ENCODE data around the gene SMG5. TPM values are rescaled to one million over a fixed set of nuclear protein-coding genes. Genes with fewer than 3 reads are reported as not detected.

SMG5 gene
- total and polyA plus RNA-seq, 2 experiments from 2014 or later, result 54.9 to 65.9 TPM

GRCh38 chr1:156229809-156230472 is 52.7 kb downstream of the SMG5 start:
- no peaks in the 10 kb centered on the region for H3K4me1 ChIP-seq (ENCODE audit: insufficient read depth)
- no peak overlapping the region for H3K4me3 ChIP-seq
- no peaks in the 10 kb centered on the region for H4K20me1 ChIP-seq (ENCODE audit: insufficient read depth, poor library complexity, severe bottlenecking)
- WGBS (ENCODE audit: low lambda C conversion rate, missing lambda C conversion rate), result 94% methylated on average over 11 of the region's 11 CpGs
- no peaks in the 10 kb centered on the region for H3K27me3 ChIP-seq
- peaks cover 3% of the 10 kb centered on the region for H3K79me2 ChIP-seq
- H2AFZ ChIP-seq, result no peak overlapping the region
- TF ChIP-seq EZH2phosphoT487 (IDR thresholded peaks at IDR 0.05; ENCODE audit: low read depth, severe bottlenecking, unreplicated experiment) (no peak), EZH2 (IDR thresholded peaks at IDR 0.05; ENCODE audit: borderline replicate concordance) (no peak)
- TF ChIP-seq, protein P1, sequence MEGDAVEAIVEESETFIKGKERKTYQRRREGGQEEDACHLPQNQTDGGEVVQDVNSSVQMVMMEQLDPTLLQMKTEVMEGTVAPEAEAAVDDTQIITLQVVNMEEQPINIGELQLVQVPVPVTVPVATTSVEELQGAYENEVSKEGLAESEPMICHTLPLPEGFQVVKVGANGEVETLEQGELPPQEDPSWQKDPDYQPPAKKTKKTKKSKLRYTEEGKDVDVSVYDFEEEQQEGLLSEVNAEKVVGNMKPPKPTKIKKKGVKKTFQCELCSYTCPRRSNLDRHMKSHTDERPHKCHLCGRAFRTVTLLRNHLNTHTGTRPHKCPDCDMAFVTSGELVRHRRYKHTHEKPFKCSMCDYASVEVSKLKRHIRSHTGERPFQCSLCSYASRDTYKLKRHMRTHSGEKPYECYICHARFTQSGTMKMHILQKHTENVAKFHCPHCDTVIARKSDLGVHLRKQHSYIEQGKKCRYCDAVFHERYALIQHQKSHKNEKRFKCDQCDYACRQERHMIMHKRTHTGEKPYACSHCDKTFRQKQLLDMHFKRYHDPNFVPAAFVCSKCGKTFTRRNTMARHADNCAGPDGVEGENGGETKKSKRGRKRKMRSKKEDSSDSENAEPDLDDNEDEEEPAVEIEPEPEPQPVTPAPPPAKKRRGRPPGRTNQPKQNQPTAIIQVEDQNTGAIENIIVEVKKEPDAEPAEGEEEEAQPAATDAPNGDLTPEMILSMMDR (IDR thresholded peaks at IDR 0.05; ENCODE audit: poor library complexity), result no peak
- H3K27ac ChIP-seq, result no peak overlapping the region
- no peak overlapping the region for H3K4me2 ChIP-seq
- no peaks in the 10 kb centered on the region for H3K9me2 ChIP-seq (replicated peaks; ENCODE audit: insufficient read depth)
- H3K36me3 ChIP-seq (replicated peaks; ENCODE audit: insufficient read depth, low read depth), result no peaks in the 10 kb centered on the region
- DNase-seq (ENCODE audit: low spot score), result no peak
- no peaks in the 10 kb centered on the region for H3K9me3 ChIP-seq (ENCODE audit: low read depth)

DNA sequence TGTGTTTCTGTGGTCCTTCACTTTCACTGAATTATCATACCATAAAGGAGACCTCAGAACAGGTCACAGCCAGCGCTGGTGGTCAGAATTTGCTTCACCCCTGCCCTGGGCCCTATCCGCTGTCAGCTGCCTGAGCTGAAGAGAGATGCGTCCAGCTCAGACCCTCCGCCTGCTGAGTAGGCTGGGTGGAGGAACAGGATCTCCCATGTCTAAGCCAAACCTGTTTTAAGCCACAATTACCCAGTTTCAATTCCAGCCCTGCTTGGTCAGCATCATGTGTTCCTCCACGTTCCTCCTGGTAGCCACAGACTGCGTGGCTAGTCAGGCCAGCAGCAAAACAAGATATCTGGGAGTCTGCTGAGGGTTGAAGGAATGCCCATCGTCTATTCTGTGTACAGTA is 54.1 kb downstream of the SMG5 start:
- H3K36me3 ChIP-seq (replicated peaks; ENCODE audit: insufficient read depth, low read depth), result no peaks in the 10 kb centered on the region
- H3K4me1 ChIP-seq (ENCODE audit: insufficient read depth), result no peaks in the 10 kb centered on the region
- no peak overlapping the region for H3K4me2 ChIP-seq
- no peaks in the 10 kb centered on the region for H4K20me1 ChIP-seq (ENCODE audit: insufficient read depth, poor library complexity, severe bottlenecking)
- no peak overlapping the region for H3K4me3 ChIP-seq
- TF ChIP-seq, protein P1 (IDR thresholded peaks at IDR 0.05; ENCODE audit: poor library complexity), result no peak
- TF ChIP-seq EZH2 (IDR thresholded peaks at IDR 0.05; ENCODE audit: borderline replicate concordance) (no peak), EZH2phosphoT487 (IDR thresholded peaks at IDR 0.05; ENCODE audit: low read depth, severe bottlenecking, unreplicated experiment) (no peak)
- WGBS (ENCODE audit: low lambda C conversion rate, missing lambda C conversion rate), result 91% methylated on average over 7 of the region's 7 CpGs
- H2AFZ ChIP-seq, result no peak overlapping the region
- peaks cover 3% of the 10 kb centered on the region for H3K79me2 ChIP-seq
- no peaks in the 10 kb centered on the region for H3K9me3 ChIP-seq (ENCODE audit: low read depth)
- DNase-seq (ENCODE audit: low spot score), result no peak
- no peak overlapping the region for H3K27ac ChIP-seq
- H3K27me3 ChIP-seq, result no peaks in the 10 kb centered on the region
- no peaks in the 10 kb centered on the region for H3K9me2 ChIP-seq (replicated peaks; ENCODE audit: insufficient read depth)

DNA sequence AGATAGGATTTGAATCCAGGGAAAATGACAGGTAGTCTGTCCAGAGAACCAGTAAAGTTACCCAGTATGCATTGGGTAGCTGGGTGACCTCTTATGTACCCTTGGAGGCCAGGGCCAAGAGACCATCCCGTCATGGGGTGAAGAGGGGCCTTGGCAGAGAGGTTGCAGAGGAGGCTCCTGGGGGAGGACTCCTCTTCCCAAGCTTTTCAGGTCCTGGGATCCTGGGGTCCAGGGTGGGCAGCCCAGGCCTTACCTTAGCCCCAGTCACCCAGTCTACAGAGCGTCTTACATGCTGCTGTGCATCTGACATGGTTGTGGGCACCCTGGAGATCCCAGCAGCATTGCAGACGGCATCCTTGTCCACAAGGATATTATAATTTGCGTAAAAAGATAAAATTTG is 55.8 kb downstream of the SMG5 start:
- H2AFZ ChIP-seq, result no peak overlapping the region
- no peaks in the 10 kb centered on the region for H3K4me1 ChIP-seq (ENCODE audit: insufficient read depth)
- H3K36me3 ChIP-seq (replicated peaks; ENCODE audit: insufficient read depth, low read depth), result no peaks in the 10 kb centered on the region
- H3K9me3 ChIP-seq (ENCODE audit: low read depth), result no peaks in the 10 kb centered on the region
- H4K20me1 ChIP-seq (ENCODE audit: insufficient read depth, poor library complexity, severe bottlenecking), result no peaks in the 10 kb centered on the region
- no peak overlapping the region for H3K4me3 ChIP-seq
- H3K27me3 ChIP-seq, result no peaks in the 10 kb centered on the region
- no peak overlapping the region for H3K4me2 ChIP-seq
- DNase-seq (ENCODE audit: low spot score), result no peak
- no peaks in the 10 kb centered on the region for H3K9me2 ChIP-seq (replicated peaks; ENCODE audit: insufficient read depth)
- peaks cover 3% of the 10 kb centered on the region for H3K79me2 ChIP-seq
- 95% methylated on average over 4 of the region's 4 CpGs for WGBS (ENCODE audit: low lambda C conversion rate, missing lambda C conversion rate)
- TF ChIP-seq, protein P1 (IDR thresholded peaks at IDR 0.05; ENCODE audit: poor library complexity), result no peak
- no peak overlapping the region for H3K27ac ChIP-seq
